Tibial nerve (tissue), 4 donors: ENCODE measurements around the gene SMARCAL1. TPM values are rescaled to one million over a fixed set of nuclear protein-coding genes. Genes with fewer than 3 reads are reported as not detected.

ENCODE experiments used
- DNase-seq, 2 donors: peaks; one replicate each; pipeline ENCODE4 v3.0.0-alpha.2; 2019; ENCODE audit warnings: low spot score in 2 of 2
- H3K27ac ChIP-seq, 4 donors: fragments of 200-600 bp; sonication (generic) in 3 of 4; one replicate each; pipeline ENCODE4 v1.5.1; 2017 to 2019; ENCODE audit warnings: mild to moderate bottlenecking in 1 of 4
- H3K27me3 ChIP-seq, 2 donors: fragments of 200-600 bp; sonication (generic) in 1 of 2; one replicate each; pipeline versions ENCODE4 v1.5.1 to v1.6.0; 2017 to 2019
- H3K36me3 ChIP-seq, 3 donors: fragments of 200-600 bp; sonication (generic); one replicate each; pipeline ENCODE4 v1.5.1; 2018 to 2019
- H3K4me1 ChIP-seq, 4 donors: fragments of 200-600 bp; sonication (generic) in 3 of 4; one replicate each; pipeline ENCODE4 v1.5.1; 2017 to 2019
- H3K4me3 ChIP-seq, 4 donors: fragments of 200-600 bp; sonication (generic) in 3 of 4; one replicate each; pipeline ENCODE4 v1.5.1; 2017 to 2019; ENCODE audit warnings: mild to moderate bottlenecking in 1 of 4, moderate library complexity in 1 of 4
- H3K9me3 ChIP-seq, 4 donors: fragments of 200-600 bp; sonication (generic) in 3 of 4; one replicate each; pipeline ENCODE4 v1.5.1; 2017 to 2019
- EP300 ChIP-seq, 2 donors: sonication (generic); formaldehyde crosslinking; IDR thresholded peaks; one replicate each; pipeline ENCODE4 v1.6.1; 2017; ENCODE audit warnings: antibody characterized with exemption in 2 of 2, mild to moderate bottlenecking in 1 of 2
- POLR2A ChIP-seq, 2 donors: fragments of 450-650 bp; IDR thresholded peaks; one replicate each; pipeline ENCODE4 v1.6.1; 2017; ENCODE audit warnings: antibody characterized with exemption in 2 of 2, mild to moderate bottlenecking in 2 of 2, moderate library complexity in 2 of 2
- WGBS, 2 donors: methylation state at CpG; one replicate each; pipeline ENCODE4 v1.1.5; 2018; 5-methylcytosine and 5-hydroxymethylcytosine counted together
- total RNA-seq, 4 donors: library from RNA; depleted of rRNA; stranded (reverse); fragments of >200 nt; gene quantifications; one replicate each; pipeline ENCODE4 v1.1.0, GENCODE V29; 2016
- TF ChIP-seq, protein P1 (sequence below), 5 experiments: fragments of 200-600 bp in 3 of 5; fragments of 450-650 bp in 2 of 5; sonication (generic) in 3 of 5; IDR thresholded peaks; one replicate each; pipeline ENCODE4 v1.5.1; 2016 to 2019; ENCODE audit warnings: antibody characterized with exemption in 5 of 5, mild to moderate bottlenecking in 3 of 5, moderate library complexity in 2 of 5

The SMARCAL1 gene
- total RNA-seq, 4 donors from 2014 or later, result 11.7 to 35.5 (median 27.5) TPM

GRCh38 chr2:216446343-216446742, 34.1 kb downstream of the SMARCAL1 start:
- no peak for DNase-seq
- no peak for TF ChIP-seq POLR2A (IDR thresholded peaks at IDR 0.05)
- no peak for TF ChIP-seq EP300 (IDR thresholded peaks at IDR 0.05)
- TF ChIP-seq, protein P1, sequence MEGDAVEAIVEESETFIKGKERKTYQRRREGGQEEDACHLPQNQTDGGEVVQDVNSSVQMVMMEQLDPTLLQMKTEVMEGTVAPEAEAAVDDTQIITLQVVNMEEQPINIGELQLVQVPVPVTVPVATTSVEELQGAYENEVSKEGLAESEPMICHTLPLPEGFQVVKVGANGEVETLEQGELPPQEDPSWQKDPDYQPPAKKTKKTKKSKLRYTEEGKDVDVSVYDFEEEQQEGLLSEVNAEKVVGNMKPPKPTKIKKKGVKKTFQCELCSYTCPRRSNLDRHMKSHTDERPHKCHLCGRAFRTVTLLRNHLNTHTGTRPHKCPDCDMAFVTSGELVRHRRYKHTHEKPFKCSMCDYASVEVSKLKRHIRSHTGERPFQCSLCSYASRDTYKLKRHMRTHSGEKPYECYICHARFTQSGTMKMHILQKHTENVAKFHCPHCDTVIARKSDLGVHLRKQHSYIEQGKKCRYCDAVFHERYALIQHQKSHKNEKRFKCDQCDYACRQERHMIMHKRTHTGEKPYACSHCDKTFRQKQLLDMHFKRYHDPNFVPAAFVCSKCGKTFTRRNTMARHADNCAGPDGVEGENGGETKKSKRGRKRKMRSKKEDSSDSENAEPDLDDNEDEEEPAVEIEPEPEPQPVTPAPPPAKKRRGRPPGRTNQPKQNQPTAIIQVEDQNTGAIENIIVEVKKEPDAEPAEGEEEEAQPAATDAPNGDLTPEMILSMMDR (IDR thresholded peaks at IDR 0.05), result no peak
- no peak overlapping the region for H3K4me3 ChIP-seq
- H3K36me3 ChIP-seq, result peaks cover 0 to 97% (median 27%) of the 10 kb centered on the region in 3 donors
- no peaks in the 10 kb centered on the region for H3K4me1 ChIP-seq
- H3K27me3 ChIP-seq, result no peaks in the 10 kb centered on the region
- 82 to 89% methylated on average over 2 of the region's 2 CpGs for WGBS, 2 donors
- no peak overlapping the region for H3K27ac ChIP-seq
- H3K9me3 ChIP-seq, result no peaks in the 10 kb centered on the region

GRCh38 chr2:216447293-216447692, 35.0 kb downstream of the SMARCAL1 start:
- TF ChIP-seq, protein P1 (IDR thresholded peaks at IDR 0.05), result no peak
- TF ChIP-seq POLR2A (IDR thresholded peaks at IDR 0.05), result no peak
- TF ChIP-seq EP300 (IDR thresholded peaks at IDR 0.05), result no peak
- 94 to 95% methylated on average over 3 of the region's 3 CpGs for WGBS, 2 donors
- H3K9me3 ChIP-seq, result no peaks in the 10 kb centered on the region
- H3K4me1 ChIP-seq, result no peaks in the 10 kb centered on the region
- H3K4me3 ChIP-seq, result no peak overlapping the region
- peaks cover 0 to 98% (median 27%) of the 10 kb centered on the region in 3 donors for H3K36me3 ChIP-seq
- no peak for DNase-seq
- no peaks in the 10 kb centered on the region for H3K27me3 ChIP-seq
- H3K27ac ChIP-seq, result no peak overlapping the region

DNA sequence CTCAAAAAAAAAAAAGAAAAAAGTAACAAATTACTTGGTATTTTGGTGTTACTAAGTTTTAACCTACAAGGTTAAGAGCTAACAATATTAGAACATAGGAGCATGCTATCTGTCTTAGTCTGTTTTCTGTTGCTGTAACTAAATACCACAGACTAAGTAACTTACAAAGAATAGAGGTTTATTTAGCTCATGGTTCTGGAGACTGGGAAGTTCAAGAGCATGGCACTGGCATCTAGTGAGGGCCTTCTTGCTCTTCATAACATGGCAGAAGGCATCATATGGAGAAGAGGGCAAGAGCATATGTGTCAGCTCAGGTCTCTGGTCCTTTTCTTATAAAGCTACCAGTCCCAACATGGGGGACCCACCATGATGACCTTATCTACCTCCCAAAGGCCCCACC, 36.5 kb downstream of the SMARCAL1 start:
- H3K4me3 ChIP-seq, result no peak overlapping the region
- H3K27ac ChIP-seq, result no peak overlapping the region
- H3K36me3 ChIP-seq, result peaks cover 0 to 100% (median 33%) of the 10 kb centered on the region in 3 donors
- no peaks in the 10 kb centered on the region for H3K9me3 ChIP-seq
- no peak for DNase-seq
- H3K4me1 ChIP-seq, result no peaks in the 10 kb centered on the region
- TF ChIP-seq, protein P1 (IDR thresholded peaks at IDR 0.05), result no peak
- TF ChIP-seq EP300 (IDR thresholded peaks at IDR 0.05) (no peak), POLR2A (IDR thresholded peaks at IDR 0.05) (no peak)
- H3K27me3 ChIP-seq, result no peaks in the 10 kb centered on the region

DNA sequence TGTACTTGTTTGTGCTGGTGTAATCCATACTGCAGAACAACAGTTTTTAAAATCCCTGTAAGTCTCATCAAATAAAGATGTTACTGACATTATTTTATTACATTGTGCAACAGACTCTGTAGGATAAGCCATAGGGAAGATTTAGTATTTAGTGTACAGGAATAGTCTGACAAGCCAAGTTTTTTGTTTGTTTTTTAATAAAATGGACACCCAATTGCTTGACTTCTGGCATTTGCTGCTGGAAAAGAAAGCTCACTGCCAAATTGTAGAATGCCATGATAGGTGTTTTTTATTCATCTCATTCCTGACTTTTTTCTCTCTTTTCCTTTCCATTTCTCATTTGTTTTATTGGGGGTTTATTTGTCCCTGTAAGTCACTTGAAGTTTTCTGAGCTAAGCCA, 38.1 kb downstream of the SMARCAL1 start:
- Histone ChIP-seq H3K36me3 (peaks cover 2 to 100% (median 37%) of the 10 kb centered on the region in 3 donors), H3K9me3 (no peaks in the 10 kb centered on the region), H3K27me3 (no peaks in the 10 kb centered on the region), H3K4me1 (no peaks in the 10 kb centered on the region), H3K27ac (no peak overlapping the region), H3K4me3 (no peak overlapping the region)
- no peak for DNase-seq
- TF ChIP-seq EP300 (IDR thresholded peaks at IDR 0.05) (no peak), POLR2A (IDR thresholded peaks at IDR 0.05) (no peak)
- TF ChIP-seq, protein P1 (IDR thresholded peaks at IDR 0.05), result no peak

DNA sequence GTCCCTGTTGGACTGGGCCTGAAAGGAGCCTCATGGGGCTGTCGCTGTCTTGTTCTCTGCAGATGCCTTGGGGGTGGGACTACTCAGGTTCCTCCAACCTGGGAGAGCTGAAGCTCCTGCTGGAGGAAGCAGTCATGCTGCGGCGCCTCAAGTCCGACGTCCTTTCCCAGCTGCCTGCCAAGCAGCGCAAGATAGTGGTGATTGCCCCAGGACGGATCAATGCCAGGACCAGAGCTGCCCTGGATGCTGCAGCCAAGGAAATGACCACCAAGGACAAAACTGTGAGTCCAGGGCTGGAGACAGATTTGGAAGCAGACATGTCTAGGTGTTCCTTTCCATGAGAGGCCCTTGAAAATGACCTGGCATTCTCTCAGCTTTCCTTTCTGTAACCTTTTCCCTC, 38.5 kb downstream of the SMARCAL1 start:
- no peak overlapping the region for H3K27ac ChIP-seq
- H3K27me3 ChIP-seq, result no peaks in the 10 kb centered on the region
- peaks cover 2 to 100% (median 37%) of the 10 kb centered on the region in 3 donors for H3K36me3 ChIP-seq
- TF ChIP-seq, protein P1 (IDR thresholded peaks at IDR 0.05), result no peak
- TF ChIP-seq EP300 (IDR thresholded peaks at IDR 0.05) (no peak), POLR2A (IDR thresholded peaks at IDR 0.05) (no peak)
- WGBS, 2 donors, result 91 to 100% methylated on average over 7 of the region's 7 CpGs
- no peak for DNase-seq
- no peak overlapping the region for H3K4me3 ChIP-seq
- no peaks in the 10 kb centered on the region for H3K9me3 ChIP-seq
- no peaks in the 10 kb centered on the region for H3K4me1 ChIP-seq
